Vagina (tissue), 2 donors: ENCODE data around the gene ANKRD28.

ENCODE experiments used
- POLR2A ChIP-seq, 2 donors: fragments of 450-650 bp; IDR thresholded peaks; one replicate each; pipeline ENCODE4 v1.6.1; 2017; ENCODE audit warnings: antibody characterized with exemption in 2 of 2, mild to moderate bottlenecking in 2 of 2, moderate library complexity in 2 of 2
- POLR2AphosphoS5 ChIP-seq, 2 donors: sonication (generic); formaldehyde crosslinking; IDR thresholded peaks; one replicate each; pipeline ENCODE4 v1.9.0; 2017; ENCODE audit warnings: antibody characterized with exemption in 2 of 2, mild to moderate bottlenecking in 2 of 2, low read depth in 1 of 2; ENCODE audit not compliant: insufficient read depth in 1 of 2
- TF ChIP-seq, protein P1 (sequence below), 3 experiments: fragments of 450-650 bp in 2 of 3; fragments of 200-600 bp in 1 of 3; sonication (generic) in 1 of 3; IDR thresholded peaks; one replicate each; pipeline ENCODE4 v1.5.1; 2017 to 2019; ENCODE audit warnings: antibody characterized with exemption in 3 of 3, mild to moderate bottlenecking in 2 of 3, moderate library complexity in 2 of 3

DNA sequence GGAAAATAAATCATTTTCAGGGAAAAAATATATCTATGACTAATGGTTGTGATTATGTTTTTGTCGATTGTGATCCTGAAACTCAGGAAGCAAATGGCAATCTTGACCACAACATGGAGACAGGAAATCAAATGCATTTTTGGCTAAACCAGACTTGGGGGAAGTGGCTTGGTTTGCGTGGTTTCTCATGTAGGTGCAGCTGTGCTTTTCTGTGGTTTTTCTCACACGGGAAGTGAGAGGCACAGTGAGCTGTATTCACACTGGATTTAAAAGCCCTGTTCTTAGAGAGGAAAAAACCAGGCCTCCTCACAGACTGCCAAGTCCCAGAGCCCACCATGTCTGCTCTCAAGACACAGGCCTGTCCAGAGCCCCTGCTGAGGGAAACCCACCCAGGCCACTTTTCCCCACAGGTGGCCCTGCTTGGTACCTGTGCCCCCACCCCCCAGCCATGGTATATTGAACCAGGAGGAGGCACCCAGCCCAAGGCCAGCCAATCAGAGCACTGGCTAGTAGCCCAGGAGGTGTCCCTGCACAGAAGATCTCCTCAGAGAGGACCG is 150.1 kb downstream of the ANKRD28 start:
- TF ChIP-seq POLR2A (IDR thresholded peaks at IDR 0.05) (no peak), POLR2AphosphoS5 (IDR thresholded peaks at IDR 0.05; ENCODE audit: insufficient read depth in 1 of 2, low read depth in 1 of 2) (no peak)
- TF ChIP-seq, protein P1, sequence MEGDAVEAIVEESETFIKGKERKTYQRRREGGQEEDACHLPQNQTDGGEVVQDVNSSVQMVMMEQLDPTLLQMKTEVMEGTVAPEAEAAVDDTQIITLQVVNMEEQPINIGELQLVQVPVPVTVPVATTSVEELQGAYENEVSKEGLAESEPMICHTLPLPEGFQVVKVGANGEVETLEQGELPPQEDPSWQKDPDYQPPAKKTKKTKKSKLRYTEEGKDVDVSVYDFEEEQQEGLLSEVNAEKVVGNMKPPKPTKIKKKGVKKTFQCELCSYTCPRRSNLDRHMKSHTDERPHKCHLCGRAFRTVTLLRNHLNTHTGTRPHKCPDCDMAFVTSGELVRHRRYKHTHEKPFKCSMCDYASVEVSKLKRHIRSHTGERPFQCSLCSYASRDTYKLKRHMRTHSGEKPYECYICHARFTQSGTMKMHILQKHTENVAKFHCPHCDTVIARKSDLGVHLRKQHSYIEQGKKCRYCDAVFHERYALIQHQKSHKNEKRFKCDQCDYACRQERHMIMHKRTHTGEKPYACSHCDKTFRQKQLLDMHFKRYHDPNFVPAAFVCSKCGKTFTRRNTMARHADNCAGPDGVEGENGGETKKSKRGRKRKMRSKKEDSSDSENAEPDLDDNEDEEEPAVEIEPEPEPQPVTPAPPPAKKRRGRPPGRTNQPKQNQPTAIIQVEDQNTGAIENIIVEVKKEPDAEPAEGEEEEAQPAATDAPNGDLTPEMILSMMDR (IDR thresholded peaks at IDR 0.05), result no peak
